ENCODE measurements around the gene IL25.
"Not testable (repeated sequence)": the region's sequence is repeated elsewhere in the genome, so short reads cannot be mapped to it uniquely, and the experiment has no call there.

The IL25 gene

GRCh38 chr14:23414254-23414653 lies 41.6 kb downstream of the IL25 start:
- H3K27ac ChIP-seq (ENCODE audit: low read depth, low read length), result no peak overlapping the region
- H3K4me3 ChIP-seq (ENCODE audit: low read length), result no peak overlapping the region
- peaks cover 2% of the 10 kb centered on the region for H3K27me3 ChIP-seq (ENCODE audit: control insufficient read depth, insufficient read depth, low read length)
- no peaks in the 10 kb centered on the region for H3K36me3 ChIP-seq (ENCODE audit: control insufficient read depth, insufficient read depth, low read length)
- H3K9ac ChIP-seq (ENCODE audit: low read length), result no peak overlapping the region
- H3K4me1 ChIP-seq (ENCODE audit: control insufficient read depth, insufficient read depth, low read length), result no peaks in the 10 kb centered on the region

- no peaks in the 10 kb centered on the region for H3K36me3 ChIP-seq (ENCODE audit: control insufficient read depth, insufficient read depth, low read length)
- H3K4me3 ChIP-seq (ENCODE audit: low read length), result no peak overlapping the region
- no peak overlapping the region for H3K27ac ChIP-seq (ENCODE audit: low read depth, low read length)
- H3K27me3 ChIP-seq (ENCODE audit: control insufficient read depth, insufficient read depth, low read length), result peaks cover 2% of the 10 kb centered on the region
- no peak overlapping the region for H3K9ac ChIP-seq (ENCODE audit: low read length)
- no peaks in the 10 kb centered on the region for H3K4me1 ChIP-seq (ENCODE audit: control insufficient read depth, insufficient read depth, low read length)
These were observed 42.6 kb downstream of the IL25 start for GRCh38 chr14:23414906-23415820.

- no peaks in the 10 kb centered on the region for H3K36me3 ChIP-seq (ENCODE audit: control insufficient read depth, insufficient read depth, low read length)
- H3K27me3 ChIP-seq (ENCODE audit: control insufficient read depth, insufficient read depth, low read length), result peaks cover 2% of the 10 kb centered on the region
- no peak overlapping the region for H3K27ac ChIP-seq (ENCODE audit: low read depth, low read length)
- no peaks in the 10 kb centered on the region for H3K4me1 ChIP-seq (ENCODE audit: control insufficient read depth, insufficient read depth, low read length)
- H3K9ac ChIP-seq (ENCODE audit: low read length), result no peak overlapping the region
- H3K4me3 ChIP-seq (ENCODE audit: low read length), result no peak overlapping the region
These were observed 43.5 kb downstream of the IL25 start for GRCh38 chr14:23415821-23416778.

- no peak overlapping the region for H3K27ac ChIP-seq (ENCODE audit: low read depth, low read length)
- no peaks in the 10 kb centered on the region for H3K4me1 ChIP-seq (ENCODE audit: control insufficient read depth, insufficient read depth, low read length)
- H3K4me3 ChIP-seq (ENCODE audit: low read length), result no peak overlapping the region
- no peaks in the 10 kb centered on the region for H3K36me3 ChIP-seq (ENCODE audit: control insufficient read depth, insufficient read depth, low read length)
- H3K9ac ChIP-seq (ENCODE audit: low read length), result no peak overlapping the region
- H3K27me3 ChIP-seq (ENCODE audit: control insufficient read depth, insufficient read depth, low read length), result peaks cover 2% of the 10 kb centered on the region
These were observed 44.2 kb downstream of the IL25 start for GRCh38 chr14:23416801-23417200.

GRCh38 chr14:23417269-23417668 lies 44.7 kb downstream of the IL25 start:
- not testable (repeated sequence) for H3K36me3 ChIP-seq (ENCODE audit: control insufficient read depth, insufficient read depth, low read length); H3K4me3 ChIP-seq (ENCODE audit: low read length); H3K9ac ChIP-seq (ENCODE audit: low read length); H3K4me1 ChIP-seq (ENCODE audit: control insufficient read depth, insufficient read depth, low read length); H3K27me3 ChIP-seq (ENCODE audit: control insufficient read depth, insufficient read depth, low read length); H3K27ac ChIP-seq (ENCODE audit: low read depth, low read length)

GRCh38 chr14:23418021-23418420 lies 45.4 kb downstream of the IL25 start:
- no peaks in the 10 kb centered on the region for H3K4me1 ChIP-seq (ENCODE audit: control insufficient read depth, insufficient read depth, low read length)
- H3K27ac ChIP-seq (ENCODE audit: low read depth, low read length), result no peak overlapping the region
- H3K27me3 ChIP-seq (ENCODE audit: control insufficient read depth, insufficient read depth, low read length), result peaks cover 2% of the 10 kb centered on the region
- H3K4me3 ChIP-seq (ENCODE audit: low read length), result no peak overlapping the region
- H3K9ac ChIP-seq (ENCODE audit: low read length), result no peak overlapping the region
- H3K36me3 ChIP-seq (ENCODE audit: control insufficient read depth, insufficient read depth, low read length), result no peaks in the 10 kb centered on the region

- not testable (repeated sequence) for H3K27ac ChIP-seq (ENCODE audit: low read depth, low read length); H3K9ac ChIP-seq (ENCODE audit: low read length); H3K4me3 ChIP-seq (ENCODE audit: low read length); H3K27me3 ChIP-seq (ENCODE audit: control insufficient read depth, insufficient read depth, low read length); H3K4me1 ChIP-seq (ENCODE audit: control insufficient read depth, insufficient read depth, low read length); H3K36me3 ChIP-seq (ENCODE audit: control insufficient read depth, insufficient read depth, low read length)
These were observed 47.0 kb downstream of the IL25 start for GRCh38 chr14:23419646-23420045.

- H3K27ac ChIP-seq (ENCODE audit: low read depth, low read length), result no peak overlapping the region
These were observed 49.0 kb downstream of the IL25 start for GRCh38 chr14:23421594-23421993.

GRCh38 chr14:23423657-23424056 lies 51.0 kb downstream of the IL25 start:
- no peak overlapping the region for H3K9ac ChIP-seq (ENCODE audit: low read length)
- no peaks in the 10 kb centered on the region for H3K27me3 ChIP-seq (ENCODE audit: control insufficient read depth, insufficient read depth, low read length)
- no peak overlapping the region for H3K27ac ChIP-seq (ENCODE audit: low read depth, low read length)
- no peak overlapping the region for H3K4me3 ChIP-seq (ENCODE audit: low read length)
- H3K36me3 ChIP-seq (ENCODE audit: control insufficient read depth, insufficient read depth, low read length), result no peaks in the 10 kb centered on the region
- H3K4me1 ChIP-seq (ENCODE audit: control insufficient read depth, insufficient read depth, low read length), result no peaks in the 10 kb centered on the region

More at GRCh38 chr14:23421594-23421993, 49.0 kb downstream of the IL25 start:
- no peaks in the 10 kb centered on the region for H3K4me1 ChIP-seq (ENCODE audit: control insufficient read depth, insufficient read depth, low read length)
- no peak overlapping the region for H3K9ac ChIP-seq (ENCODE audit: low read length)
- H3K4me3 ChIP-seq (ENCODE audit: low read length), result no peak overlapping the region
- H3K27me3 ChIP-seq (ENCODE audit: control insufficient read depth, insufficient read depth, low read length), result peaks cover 2% of the 10 kb centered on the region
- H3K36me3 ChIP-seq (ENCODE audit: control insufficient read depth, insufficient read depth, low read length), result no peaks in the 10 kb centered on the region

GRCh38 chr14:23425169-23425568 lies 52.6 kb downstream of the IL25 start:
- H3K9ac ChIP-seq (ENCODE audit: low read length), result no peak overlapping the region
- no peak overlapping the region for H3K4me3 ChIP-seq (ENCODE audit: low read length)
- H3K36me3 ChIP-seq (ENCODE audit: control insufficient read depth, insufficient read depth, low read length), result no peaks in the 10 kb centered on the region
- no peaks in the 10 kb centered on the region for H3K4me1 ChIP-seq (ENCODE audit: control insufficient read depth, insufficient read depth, low read length)
- H3K27ac ChIP-seq (ENCODE audit: low read depth, low read length), result no peak overlapping the region
- no peaks in the 10 kb centered on the region for H3K27me3 ChIP-seq (ENCODE audit: control insufficient read depth, insufficient read depth, low read length)

GRCh38 chr14:23425798-23426197 lies 53.2 kb downstream of the IL25 start:
- not testable (repeated sequence) for H3K9ac ChIP-seq (ENCODE audit: low read length); H3K36me3 ChIP-seq (ENCODE audit: control insufficient read depth, insufficient read depth, low read length); H3K4me1 ChIP-seq (ENCODE audit: control insufficient read depth, insufficient read depth, low read length); H3K4me3 ChIP-seq (ENCODE audit: low read length); H3K27me3 ChIP-seq (ENCODE audit: control insufficient read depth, insufficient read depth, low read length); H3K27ac ChIP-seq (ENCODE audit: low read depth, low read length)
